Measurements from ENCODE around the gene CD164.

Gene CD164

GRCh38 chr6:109381747-109382575 lies at the start of gene CD164:
Gene CD164, minus strand, starts transcription at chr6:109382467. Its CDS starts 89 bp downstream, at chr6:109382378.
- DNase-seq = peak; percentile 95

DNA sequence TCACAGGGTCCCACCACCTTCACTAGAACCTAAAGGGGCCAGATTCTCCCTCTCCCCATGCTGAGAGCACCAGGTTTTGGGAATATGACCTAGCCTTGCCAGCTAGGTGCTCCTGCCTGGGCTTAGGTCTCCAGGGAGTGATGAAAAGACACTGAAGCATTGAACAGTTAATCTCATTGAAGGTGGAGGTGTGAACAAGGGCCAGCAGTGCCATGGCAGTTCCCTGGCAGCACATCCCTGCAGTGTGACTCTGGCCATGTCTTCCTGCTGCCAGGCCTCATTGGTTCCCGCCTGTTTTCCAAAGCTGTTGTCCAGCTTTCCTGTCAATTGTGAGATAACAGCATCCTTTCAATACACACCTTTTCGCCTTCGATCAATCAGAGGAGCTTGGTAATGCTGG lies 47.2 kb upstream of the CD164 start:
- DNase-seq = no peak

DNA sequence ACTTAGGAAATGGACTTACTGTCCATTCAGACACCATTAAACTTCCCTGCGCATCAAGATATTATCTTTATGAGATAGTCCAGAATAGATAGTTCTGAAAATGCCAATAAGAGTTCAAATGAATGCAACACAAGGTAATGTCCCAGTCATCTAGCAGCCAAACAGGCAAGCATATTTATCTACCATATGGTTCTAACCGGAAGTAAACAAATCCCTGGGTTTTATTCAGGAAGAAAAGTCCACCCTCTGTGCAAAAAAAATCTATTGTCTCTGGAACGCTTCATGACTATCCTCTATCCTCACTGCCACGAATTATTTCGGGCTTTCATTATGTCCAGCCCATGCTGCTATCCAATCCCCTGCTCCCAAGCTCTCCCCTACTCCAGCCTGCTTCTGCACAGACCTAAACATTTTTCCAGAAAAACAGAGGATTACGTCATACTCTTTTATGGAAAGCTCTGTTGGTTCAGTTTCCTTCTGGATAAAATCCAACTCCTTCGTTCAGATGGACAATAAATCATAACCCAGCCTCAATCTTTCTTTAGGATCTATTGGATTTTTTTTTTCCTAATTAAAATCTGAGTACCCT lies 46.7 kb upstream of the CD164 start:
- no peak for DNase-seq

DNA sequence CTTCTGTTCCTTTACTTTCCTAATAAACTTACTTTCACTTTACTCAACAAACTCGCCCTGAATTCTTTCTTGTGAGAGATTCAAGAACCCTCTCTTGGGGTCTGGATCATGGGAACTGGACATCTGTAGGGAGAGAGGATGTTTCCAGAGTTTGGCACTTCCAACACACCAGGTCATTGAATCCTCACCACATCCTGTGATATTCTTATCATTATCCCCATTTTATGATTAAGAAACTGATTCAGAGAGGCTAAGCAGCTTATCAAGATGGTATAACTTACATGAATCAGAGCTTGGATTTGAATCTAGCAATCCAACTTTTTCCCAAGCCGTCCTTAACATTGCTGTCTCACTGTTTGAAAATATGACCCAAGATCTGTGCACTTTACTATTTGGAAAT lies 42.7 kb upstream of the CD164 start:
- no peak for DNase-seq

- no peak for DNase-seq
Observed at GRCh38 chr6:109421184-109421583, 38.9 kb upstream of the CD164 start.

GRCh38 chr6:109420751-109421150 lies 38.5 kb upstream of the CD164 start:
- no peak for DNase-seq

GRCh38 chr6:109417646-109418045 lies 35.4 kb upstream of the CD164 start:
- no peak for DNase-seq

- DNase-seq = no peak
Observed at GRCh38 chr6:109411034-109411433, 28.8 kb upstream of the CD164 start.

DNA sequence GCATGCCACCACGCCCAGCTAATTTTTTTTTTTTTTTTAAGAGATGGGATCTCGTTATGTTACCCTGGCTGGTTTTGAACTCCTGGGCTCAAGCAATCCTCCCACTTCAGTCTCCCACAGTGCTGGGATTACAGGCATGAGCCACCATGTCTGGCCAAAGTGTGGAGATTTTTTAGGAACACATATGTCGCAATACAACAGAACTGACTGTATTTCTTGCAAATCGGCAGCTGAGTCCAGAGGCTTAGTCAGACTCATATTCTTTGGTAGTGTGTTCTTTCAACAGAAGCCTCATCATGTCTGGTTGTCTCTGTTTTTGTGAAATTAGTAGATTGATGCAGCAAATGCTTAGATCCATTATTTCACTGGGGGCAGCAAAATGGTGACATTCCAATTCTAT lies 23.9 kb upstream of the CD164 start:
- no peak for DNase-seq

DNA sequence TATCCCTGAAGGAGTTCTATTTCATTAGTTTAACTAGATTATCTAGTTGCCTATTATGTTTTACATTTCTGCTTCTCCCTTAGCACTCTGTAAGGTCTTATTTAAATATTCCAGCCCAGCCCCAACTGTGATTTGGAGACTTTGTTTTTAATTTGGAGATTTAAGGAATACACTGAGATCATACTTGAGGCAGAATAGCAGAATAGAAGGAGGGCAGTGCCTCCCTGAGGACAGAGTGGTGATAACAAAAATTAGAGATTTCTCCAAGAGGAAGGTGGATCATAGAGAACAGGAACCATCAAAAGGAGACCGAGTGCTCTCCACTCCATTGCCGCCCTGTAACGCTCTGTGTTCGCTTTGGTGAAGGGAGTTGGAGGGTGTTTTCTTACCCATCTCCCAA lies 14.8 kb upstream of the CD164 start:
- DNase-seq = no peak

DNA sequence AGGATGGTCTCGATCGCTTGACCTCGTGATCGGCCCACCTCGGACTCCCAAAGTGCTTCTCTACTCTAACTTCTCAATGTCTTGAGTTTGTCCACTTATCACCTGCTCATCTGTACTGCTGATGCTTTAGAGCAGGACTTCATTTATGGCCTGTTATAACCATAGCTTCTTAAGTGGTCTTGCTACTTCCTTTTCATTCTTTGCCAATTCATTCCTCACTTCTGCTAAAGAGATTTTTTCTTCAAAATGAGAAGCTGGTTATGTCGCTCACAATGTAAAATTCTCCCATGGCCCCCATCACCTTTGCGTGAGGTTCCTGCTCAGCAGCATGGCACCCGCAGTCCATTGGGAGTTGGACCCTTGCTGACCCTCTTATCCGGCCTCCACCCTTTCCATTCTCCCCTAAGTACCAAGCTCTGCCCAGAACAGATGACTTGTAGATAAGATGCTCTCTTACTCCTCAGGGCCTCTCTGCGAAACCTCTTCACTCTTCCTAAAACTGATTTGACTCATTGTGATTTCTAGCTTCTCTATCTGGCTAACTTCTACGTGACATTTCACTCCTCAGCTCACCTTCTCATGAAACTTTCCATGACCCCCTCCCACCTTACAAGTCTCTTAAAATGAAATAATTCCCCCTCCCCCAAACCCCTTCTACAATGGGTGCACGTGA lies 13.9 kb upstream of the CD164 start:
- no peak for DNase-seq

DNA sequence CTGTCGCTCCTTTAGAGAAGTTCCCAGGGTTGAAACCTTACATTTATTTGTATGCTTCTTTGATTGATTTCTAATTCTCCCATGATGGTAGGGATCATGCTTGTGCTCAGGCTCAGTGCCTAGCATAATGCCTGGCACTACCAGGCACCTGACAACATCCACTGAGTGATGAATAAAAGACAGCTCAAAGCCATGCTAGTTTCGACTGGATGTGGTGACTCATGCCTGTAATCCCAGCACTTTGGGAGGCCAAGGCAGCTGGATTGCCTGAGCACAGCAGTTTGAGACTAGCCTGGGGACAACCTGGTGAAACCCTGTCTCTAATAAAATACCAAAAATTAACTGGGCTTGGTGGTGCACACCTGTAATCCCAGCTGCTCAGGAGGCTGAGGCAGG lies 11.6 kb upstream of the CD164 start:
- no peak for DNase-seq

- no peak for DNase-seq
Observed at GRCh38 chr6:109393157-109393885, 11.1 kb upstream of the CD164 start.

DNA sequence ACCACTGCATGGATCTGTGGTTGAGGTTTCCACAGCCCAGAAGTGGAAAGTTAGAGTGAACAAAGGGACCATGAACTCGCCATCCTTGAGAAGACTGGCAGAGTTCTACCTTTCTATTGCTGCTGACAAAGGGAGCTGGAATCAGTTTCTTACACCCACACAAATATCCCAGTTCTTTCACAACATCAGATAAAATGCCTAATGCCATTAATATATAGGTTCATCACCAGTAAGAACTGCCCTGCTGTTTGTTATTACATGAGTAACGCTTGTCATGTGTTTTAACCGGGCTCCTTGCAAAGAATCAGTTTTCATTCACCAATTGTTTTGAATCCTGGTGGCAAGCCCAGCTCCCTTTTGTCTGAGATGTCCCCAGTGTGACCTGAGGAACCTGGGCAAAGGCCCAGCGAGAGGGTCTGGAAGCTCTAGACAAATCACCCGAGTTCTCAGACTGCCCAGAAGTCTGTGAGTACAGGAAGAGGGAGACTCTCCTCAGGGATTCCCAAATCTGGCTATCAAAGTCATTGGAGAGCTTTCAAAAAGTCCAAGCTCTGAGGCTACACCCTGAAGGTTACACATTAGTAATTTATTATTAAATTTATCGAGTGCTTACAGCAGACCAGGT lies 7.5 kb upstream of the CD164 start:
- no peak for DNase-seq

DNA sequence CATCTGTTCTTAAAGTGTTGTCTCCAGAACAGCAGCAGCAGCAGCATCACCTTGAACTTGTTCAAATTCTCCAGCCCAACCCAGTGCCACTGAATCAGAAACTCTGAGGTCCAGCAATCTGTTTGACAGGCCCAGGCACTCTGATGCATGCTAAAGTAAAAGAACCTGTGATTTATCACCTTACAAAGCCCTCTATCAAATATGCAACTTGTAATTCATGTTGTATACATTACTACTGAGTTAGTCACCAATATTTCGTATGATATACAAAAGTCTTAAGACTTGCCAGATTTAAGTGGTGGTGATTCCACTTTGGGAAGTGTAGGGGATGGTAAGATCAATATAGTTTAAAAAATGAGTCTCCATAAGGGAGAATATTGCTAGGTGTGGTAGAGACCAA lies 6.0 kb upstream of the CD164 start:
- DNase-seq = no peak

DNA sequence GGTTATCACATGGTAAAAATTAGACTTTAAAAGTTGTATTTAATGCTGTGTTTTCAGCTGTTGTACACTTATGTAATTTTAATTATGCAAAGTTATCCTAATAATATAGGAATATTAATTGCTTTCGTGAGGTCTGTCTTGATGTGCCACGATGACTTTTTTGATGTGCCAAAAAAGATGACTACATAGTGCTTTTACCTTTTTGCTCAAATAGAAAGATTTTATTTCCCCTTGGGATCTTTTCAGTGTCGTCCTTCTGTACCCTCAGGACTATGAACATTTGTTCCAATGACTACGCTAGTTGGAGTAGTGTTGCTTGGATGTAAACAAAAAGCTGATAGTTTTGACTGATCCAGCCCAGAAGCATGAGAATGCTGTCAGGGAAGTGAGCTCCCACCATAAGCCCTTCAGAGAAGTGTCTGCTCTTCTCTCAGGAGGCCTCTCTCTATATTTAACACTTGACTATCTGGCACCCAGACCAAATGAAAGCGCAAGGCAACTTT lies 1.2 kb upstream of the CD164 start:
- no peak for DNase-seq

GRCh38 chr6:109382576-109383437 lies 540 bp upstream of the CD164 start:
- peak; percentile 90 for DNase-seq

DNA sequence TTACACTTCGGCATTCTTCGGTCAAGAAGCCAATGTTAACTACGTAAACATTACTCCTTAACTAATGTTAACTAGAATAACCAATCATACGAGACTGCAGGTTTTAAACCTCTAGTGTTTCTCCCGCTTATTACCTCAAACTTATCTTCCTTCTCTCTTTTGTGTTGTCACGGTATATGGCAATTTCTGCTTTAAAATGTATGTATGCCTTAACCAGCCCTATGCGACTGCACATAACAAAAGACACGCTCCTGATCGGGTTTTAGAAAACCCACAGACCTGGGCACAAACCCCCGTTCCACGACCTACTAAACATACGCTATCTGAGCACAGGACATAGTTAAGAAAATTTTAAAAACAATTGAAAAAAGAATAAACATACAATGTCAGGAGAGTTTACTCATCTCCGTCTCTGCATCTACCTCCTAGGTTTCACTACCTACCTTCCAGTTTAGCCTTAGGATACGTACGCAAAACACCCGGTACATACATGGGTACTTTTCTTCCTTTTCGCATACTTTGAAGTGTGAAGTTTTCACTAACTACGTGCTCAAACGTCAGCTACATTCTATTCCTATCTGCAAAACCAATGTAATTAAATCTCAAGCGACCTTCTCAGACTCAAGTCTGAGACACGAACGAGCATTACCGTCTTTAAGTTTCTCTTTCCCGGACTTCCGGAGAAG lies 1.1 kb downstream of the CD164 start:
- no peak for DNase-seq

GRCh38 chr6:109379711-109380110 lies 2.6 kb downstream of the CD164 start:
- no peak for DNase-seq

- DNase-seq = no peak
Observed at GRCh38 chr6:109377717-109378116, 4.5 kb downstream of the CD164 start.

GRCh38 chr6:109374326-109374892 lies 7.9 kb downstream of the CD164 start:
- no peak for DNase-seq

Data from NCI-H2107 (cell line).